Measurements from ENCODE around the gene SYNDIG1.
"Not testable (repeated sequence)": the region's sequence is repeated elsewhere in the genome, so short reads cannot be mapped to it uniquely, and the experiment has no call there.

SYNDIG1 gene

GRCh38 chr20:24616258-24617079 is 147.0 kb downstream of the SYNDIG1 start:
- DNase-seq, result no peak

- DNase-seq, result no peak
Observed at GRCh38 chr20:24617080-24617432, 147.6 kb downstream of the SYNDIG1 start.

GRCh38 chr20:24617757-24618450 is 148.5 kb downstream of the SYNDIG1 start:
- DNase-seq, result no peak

- DNase-seq, result no peak
Observed at GRCh38 chr20:24618739-24619138, 149.3 kb downstream of the SYNDIG1 start.

- DNase-seq, result no peak
Observed at GRCh38 chr20:24619212-24619611, 149.8 kb downstream of the SYNDIG1 start.

- DNase-seq, result no peak
Observed at GRCh38 chr20:24620937-24621519, 151.6 kb downstream of the SYNDIG1 start.

GRCh38 chr20:24622856-24623255 is 153.4 kb downstream of the SYNDIG1 start:
- no peak for DNase-seq

GRCh38 chr20:24626141-24626540 is 156.7 kb downstream of the SYNDIG1 start:
- not testable (repeated sequence) for DNase-seq

GRCh38 chr20:24627291-24627690 is 157.9 kb downstream of the SYNDIG1 start:
- no peak for DNase-seq

GRCh38 chr20:24627926-24628325 is 158.5 kb downstream of the SYNDIG1 start:
- no peak for DNase-seq

- DNase-seq, result no peak
Observed at GRCh38 chr20:24628985-24629384, 159.6 kb downstream of the SYNDIG1 start.

GRCh38 chr20:24629668-24630067 is 160.2 kb downstream of the SYNDIG1 start:
- no peak for DNase-seq

GRCh38 chr20:24630486-24631172 is 161.2 kb downstream of the SYNDIG1 start:
- no peak for DNase-seq

- DNase-seq, result no peak
Observed at GRCh38 chr20:24631173-24631505, 161.7 kb downstream of the SYNDIG1 start.

- no peak for DNase-seq
Observed at GRCh38 chr20:24632581-24632980, 163.2 kb downstream of the SYNDIG1 start.

- no peak for DNase-seq
Observed at GRCh38 chr20:24633026-24633425, 163.6 kb downstream of the SYNDIG1 start.

- no peak for DNase-seq
Observed at GRCh38 chr20:24633521-24633920, 164.1 kb downstream of the SYNDIG1 start.

GRCh38 chr20:24634855-24635254 is 165.4 kb downstream of the SYNDIG1 start:
- peak; percentile 34 for DNase-seq

GRCh38 chr20:24636626-24637025 is 167.2 kb downstream of the SYNDIG1 start:
- DNase-seq, result no peak

- no peak for DNase-seq
Observed at GRCh38 chr20:24637087-24637486, 167.7 kb downstream of the SYNDIG1 start.

- no peak for DNase-seq
Observed at GRCh38 chr20:24637941-24638340, 168.5 kb downstream of the SYNDIG1 start.

- DNase-seq, result no peak
Observed at GRCh38 chr20:24638591-24639548, 169.4 kb downstream of the SYNDIG1 start.
